ENCODE data around the gene TRMU.

GRCh38 chr22:46370584-46371291 lies 35.2 kb downstream of the TRMU start:
- no peak for TF ChIP-seq CTCF (IDR thresholded peaks at IDR 0.05)
- TF ChIP-seq EZH2 (IDR thresholded peaks at IDR 0.05): no peak
- no peak for TF ChIP-seq EZH2phosphoT487 (IDR thresholded peaks at IDR 0.05)

Data from neural progenitor cell (in vitro differentiated cells).